Smooth muscle cell (in vitro differentiated cells): ENCODE data around the gene PIWIL4. TPM values are rescaled to one million over a fixed set of nuclear protein-coding genes. Genes with fewer than 3 reads are reported as not detected.

Experiments used
- DNase-seq: peaks from one replicate; lab custom pipeline; 2025; ENCODE audit not compliant: unreplicated experiment; lab: John Stamatoyannopoulos, UW
- H2AFZ ChIP-seq: fragments of 200-600 bp; sonication (generic); 2 replicates; pipeline ENCODE4 v1.6.0; 2016; ENCODE audit warnings: antibody characterized with exemption, low read depth, mild to moderate bottlenecking
- H3F3A ChIP-seq: fragments of 200-600 bp; sonication (generic); 2 replicates; pipeline ENCODE4 v1.6.0; 2017; ENCODE audit warnings: antibody characterized with exemption, low read depth
- H3K27ac ChIP-seq: fragments of 200-600 bp; sonication (generic); 2 replicates; pipeline ENCODE4 v1.5.1; 2016; ENCODE audit warnings: low read depth, mild to moderate bottlenecking
- H3K27me3 ChIP-seq: fragments of 200-600 bp; sonication (generic); 2 replicates; pipeline ENCODE4 v1.6.1; 2016; ENCODE audit warnings: low read depth, mild to moderate bottlenecking
- H3K36me3 ChIP-seq: fragments of 200-600 bp; sonication (generic); 2 replicates; pipeline ENCODE4 v1.5.1; 2016; ENCODE audit warnings: low read depth
- H3K4me1 ChIP-seq: fragments of 200-600 bp; sonication (generic); 2 replicates; pipeline ENCODE4 v1.5.1; 2016; ENCODE audit warnings: low read depth
- H3K4me2 ChIP-seq: fragments of 200-600 bp; sonication (generic); 2 replicates; pipeline ENCODE4 v1.6.0; 2016; ENCODE audit warnings: mild to moderate bottlenecking
- H3K4me3 ChIP-seq: fragments of 200-600 bp; sonication (generic); 2 replicates; pipeline ENCODE4 v1.5.1; 2016; ENCODE audit warnings: mild to moderate bottlenecking
- H3K79me2 ChIP-seq: fragments of 200-600 bp; sonication (generic); 2 replicates; pipeline ENCODE4 v1.6.0; 2016; ENCODE audit warnings: low read depth, mild to moderate bottlenecking
- H3K9ac ChIP-seq: fragments of 200-600 bp; sonication (generic); 2 replicates; pipeline ENCODE4 v1.6.0; 2016; ENCODE audit warnings: low read depth
- H3K9me3 ChIP-seq: fragments of 200-600 bp; sonication (generic); replicated peaks from 2 replicates; pipeline ENCODE4 v1.5.1; 2016; ENCODE audit warnings: low read depth
- H4K20me1 ChIP-seq: fragments of 200-600 bp; sonication (generic); 2 replicates; pipeline ENCODE4 v1.6.0; 2016; ENCODE audit warnings: low read depth
- CTCF ChIP-seq: fragments of 200-600 bp; sonication (generic); IDR thresholded peaks from 2 replicates; pipeline ENCODE4 v1.5.1; 2017; ENCODE audit warnings: borderline replicate concordance, mild to moderate bottlenecking, antibody characterized with exemption; ENCODE audit not compliant: insufficient read depth, poor library complexity, severe bottlenecking
- WGBS: methylation state at CpG from one replicate; pipeline ENCODE4 v1.1.7; 2016; ENCODE audit warnings: low lambda C conversion rate; 5-methylcytosine and 5-hydroxymethylcytosine counted together
- polyA plus RNA-seq: library from polyadenylated mRNA; unstranded; fragments of >200 nt; fragmentation: Nextera tagmentation; extraction: Ambion mirVana; gene quantifications from 2 replicates; pipeline ENCODE4 v1.2.1, GENCODE V29; 2016
- total RNA-seq: library from RNA; depleted of rRNA; stranded (reverse); fragments of >200 nt; gene quantifications from 2 replicates; pipeline ENCODE4 v1.2.3, GENCODE V29; 2014

The PIWIL4 gene
- total and polyA plus RNA-seq, 2 experiments from 2014 or later: 0.88 to 3.1 TPM

DNA sequence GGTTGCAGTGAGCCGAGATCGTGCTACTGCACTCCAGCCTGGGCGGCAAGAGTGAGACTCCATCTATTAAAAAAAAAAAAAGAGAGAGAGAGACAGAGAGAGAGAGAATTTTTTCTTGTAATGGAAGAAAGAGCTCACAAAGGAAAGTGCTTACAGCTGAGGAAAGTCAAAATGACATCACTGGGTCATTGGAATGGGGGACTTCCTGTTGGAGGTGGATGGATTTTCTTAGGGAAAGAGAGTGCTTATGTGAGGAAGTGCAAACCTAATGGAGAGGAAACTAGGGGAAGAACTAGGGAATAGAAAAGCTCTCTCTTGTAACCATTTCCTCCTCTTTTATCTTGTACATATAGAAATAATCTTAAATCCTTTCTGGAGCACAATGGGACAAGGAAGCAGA, 6.3 kb upstream of the PIWIL4 start:
- 100% methylated on average over 3 of the region's 3 CpGs for WGBS
- Histone ChIP-seq H3K79me2 (no peaks in the 10 kb centered on the region), H2AFZ (no peak overlapping the region), H3K27ac (no peak overlapping the region), H3K4me3 (no peak overlapping the region), H3K9ac (no peak overlapping the region), H3F3A (no peaks in the 10 kb centered on the region), H4K20me1 (no peaks in the 10 kb centered on the region), H3K4me2 (no peak overlapping the region), H3K27me3 (no peaks in the 10 kb centered on the region), H3K9me3 (no peaks in the 10 kb centered on the region), H3K4me1 (peaks cover 3% of the 10 kb centered on the region), H3K36me3 (no peaks in the 10 kb centered on the region)
- no peak for TF ChIP-seq CTCF
- no peak for DNase-seq

DNA sequence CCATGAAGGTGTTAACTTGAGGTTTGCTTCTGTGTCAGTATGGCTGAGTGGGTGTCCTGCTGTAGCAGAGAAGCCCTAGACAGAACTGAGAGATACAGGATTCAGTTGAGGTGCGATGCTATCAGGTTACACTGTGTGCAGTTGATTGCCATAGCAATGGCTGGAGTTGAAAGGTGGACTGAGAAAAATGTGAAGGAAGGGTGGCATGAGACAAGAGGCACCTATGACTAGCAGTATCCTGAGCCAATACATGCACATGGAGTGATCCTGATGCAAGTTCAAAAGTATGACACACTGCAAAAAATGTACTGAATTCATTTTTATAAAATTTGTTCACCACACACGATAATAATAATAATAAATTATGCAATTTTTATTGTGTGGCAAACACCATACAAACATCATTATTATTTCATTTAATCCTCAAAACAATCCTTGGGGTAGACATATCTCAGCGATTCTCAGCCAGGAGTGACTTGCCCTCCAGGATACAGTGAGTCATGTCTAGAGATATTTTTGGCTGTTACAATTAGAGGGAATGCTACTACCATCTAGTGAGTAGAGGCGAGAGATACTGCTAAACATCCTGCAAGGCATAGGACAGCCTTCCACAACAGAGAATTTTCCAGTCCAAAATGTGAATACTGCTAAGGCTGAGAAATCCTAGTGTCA, 3.9 kb upstream of the PIWIL4 start:
- Histone ChIP-seq H3K27ac (peak overlapping the region; percentile 67), H2AFZ (no peak overlapping the region), H3K4me2 (peak overlapping the region; percentile 23), H3K4me1 (no peaks in the 10 kb centered on the region), H4K20me1 (no peaks in the 10 kb centered on the region), H3K9ac (no peak overlapping the region), H3K4me3 (no peak overlapping the region), H3F3A (no peaks in the 10 kb centered on the region), H3K79me2 (no peaks in the 10 kb centered on the region), H3K27me3 (no peaks in the 10 kb centered on the region), H3K9me3 (no peaks in the 10 kb centered on the region), H3K36me3 (no peaks in the 10 kb centered on the region)
- no peak for DNase-seq
- WGBS: 51% methylated on average over 4 of the region's 4 CpGs
- peak; percentile 20 for TF ChIP-seq CTCF

DNA sequence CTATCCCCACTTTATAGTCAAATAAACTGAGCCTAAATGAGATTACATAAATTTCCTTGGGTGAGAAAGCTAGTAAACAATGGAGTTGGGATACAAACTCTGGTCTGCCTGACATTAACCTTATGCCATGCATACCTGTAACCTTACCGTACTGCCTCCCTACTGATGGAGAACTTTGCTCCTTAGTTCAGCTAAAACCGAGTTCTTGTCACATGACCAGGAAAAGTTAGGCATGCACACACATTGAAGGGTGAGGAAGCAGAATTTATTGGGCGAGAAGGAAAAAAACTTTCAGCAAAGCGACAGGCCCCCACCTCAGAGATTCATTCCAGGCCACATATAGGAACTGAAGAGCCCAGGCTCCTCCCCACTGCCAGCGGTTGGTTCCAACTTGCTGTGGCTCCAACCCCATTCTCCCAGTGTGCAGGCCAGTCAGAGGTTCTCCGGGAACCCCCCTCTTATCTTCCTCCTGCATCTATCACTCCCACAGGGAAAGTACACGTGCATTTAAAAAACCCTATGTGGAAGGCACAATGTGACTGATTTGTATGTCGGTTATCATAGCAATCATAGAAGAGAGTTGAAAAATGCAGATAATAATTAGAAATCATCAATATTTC, 3.2 kb upstream of the PIWIL4 start:
- Histone ChIP-seq H3K27me3 (no peaks in the 10 kb centered on the region), H3K4me3 (no peak overlapping the region), H3K9ac (no peak overlapping the region), H3K27ac (peak overlapping the region; percentile 67), H3K4me1 (no peaks in the 10 kb centered on the region), H3K9me3 (no peaks in the 10 kb centered on the region), H3K79me2 (no peaks in the 10 kb centered on the region), H2AFZ (no peak overlapping the region), H4K20me1 (no peaks in the 10 kb centered on the region), H3K4me2 (peak overlapping the region; percentile 23), H3K36me3 (no peaks in the 10 kb centered on the region), H3F3A (no peaks in the 10 kb centered on the region)
- 69% methylated on average over 8 of the region's 8 CpGs for WGBS
- no peak for DNase-seq
- no peak for TF ChIP-seq CTCF

DNA sequence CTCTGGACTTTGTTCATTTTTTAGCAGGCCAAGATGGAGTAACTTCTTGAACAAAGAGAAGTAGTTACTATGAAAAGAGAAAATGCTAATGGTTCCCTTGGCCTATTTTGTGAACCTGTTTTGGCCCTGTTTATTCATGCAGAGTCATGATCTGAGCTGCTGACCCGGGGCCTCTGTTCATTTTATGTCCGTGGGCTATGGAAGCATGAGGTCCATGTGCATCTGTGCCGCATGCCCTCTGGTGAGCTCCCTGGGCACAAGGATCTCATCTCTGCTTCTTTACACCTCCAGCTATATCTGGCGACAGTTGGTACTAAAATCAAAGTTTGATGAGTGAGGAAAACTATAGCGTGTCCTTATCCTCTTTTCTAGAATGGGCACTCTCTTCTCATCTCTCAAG, 1.0 kb downstream of the PIWIL4 start:
- Histone ChIP-seq H3K27ac (no peak overlapping the region), H3K9me3 (no peaks in the 10 kb centered on the region), H3K4me1 (no peaks in the 10 kb centered on the region), H3K27me3 (no peaks in the 10 kb centered on the region), H3K4me2 (no peak overlapping the region), H4K20me1 (no peaks in the 10 kb centered on the region), H3F3A (no peaks in the 10 kb centered on the region), H3K9ac (no peak overlapping the region), H2AFZ (no peak overlapping the region), H3K4me3 (no peak overlapping the region), H3K36me3 (no peaks in the 10 kb centered on the region), H3K79me2 (no peaks in the 10 kb centered on the region)
- DNase-seq: no peak
- WGBS: 95% methylated on average over 5 of the region's 5 CpGs
- TF ChIP-seq CTCF: no peak
